Measurements from ENCODE around the gene IL31.

The IL31 gene

DNA sequence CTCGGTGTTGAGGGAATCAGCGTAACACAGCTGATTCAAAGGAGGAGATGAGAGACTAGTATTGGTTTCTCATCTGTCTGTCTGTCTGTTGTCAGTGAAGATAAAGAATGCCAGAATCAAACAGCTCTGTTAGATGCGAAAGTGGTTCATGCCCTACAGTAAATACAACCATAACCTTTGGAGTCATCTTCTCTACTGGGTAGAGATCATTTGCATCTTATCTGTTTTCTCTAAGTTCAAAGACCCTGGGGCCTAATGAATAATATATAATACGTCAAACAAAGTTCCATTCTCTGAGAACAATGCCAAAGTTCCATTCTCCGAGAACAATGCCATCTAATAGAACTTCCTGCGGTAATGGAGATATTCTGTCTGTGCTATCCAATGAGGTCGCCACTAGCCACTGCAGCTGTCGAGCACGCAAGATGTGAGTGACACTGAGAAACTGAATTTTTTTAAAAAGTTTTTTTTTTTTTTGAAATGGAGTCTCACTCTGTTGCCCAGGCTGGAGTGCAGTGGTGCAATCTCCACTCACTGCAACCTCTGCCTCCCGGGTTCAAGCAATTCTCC, 6.6 kb downstream of the IL31 start:
- H3K4me3 ChIP-seq (ENCODE audit: low read depth, low read length): no peak overlapping the region
- TF ChIP-seq, protein P1, sequence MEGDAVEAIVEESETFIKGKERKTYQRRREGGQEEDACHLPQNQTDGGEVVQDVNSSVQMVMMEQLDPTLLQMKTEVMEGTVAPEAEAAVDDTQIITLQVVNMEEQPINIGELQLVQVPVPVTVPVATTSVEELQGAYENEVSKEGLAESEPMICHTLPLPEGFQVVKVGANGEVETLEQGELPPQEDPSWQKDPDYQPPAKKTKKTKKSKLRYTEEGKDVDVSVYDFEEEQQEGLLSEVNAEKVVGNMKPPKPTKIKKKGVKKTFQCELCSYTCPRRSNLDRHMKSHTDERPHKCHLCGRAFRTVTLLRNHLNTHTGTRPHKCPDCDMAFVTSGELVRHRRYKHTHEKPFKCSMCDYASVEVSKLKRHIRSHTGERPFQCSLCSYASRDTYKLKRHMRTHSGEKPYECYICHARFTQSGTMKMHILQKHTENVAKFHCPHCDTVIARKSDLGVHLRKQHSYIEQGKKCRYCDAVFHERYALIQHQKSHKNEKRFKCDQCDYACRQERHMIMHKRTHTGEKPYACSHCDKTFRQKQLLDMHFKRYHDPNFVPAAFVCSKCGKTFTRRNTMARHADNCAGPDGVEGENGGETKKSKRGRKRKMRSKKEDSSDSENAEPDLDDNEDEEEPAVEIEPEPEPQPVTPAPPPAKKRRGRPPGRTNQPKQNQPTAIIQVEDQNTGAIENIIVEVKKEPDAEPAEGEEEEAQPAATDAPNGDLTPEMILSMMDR (IDR thresholded peaks at IDR 0.05): no peak
- H3K4me2 ChIP-seq (ENCODE audit: low read length): no peak overlapping the region
- no peak overlapping the region for H3K9ac ChIP-seq
- H3K4me1 ChIP-seq: no peaks in the 10 kb centered on the region
- H2AFZ ChIP-seq: no peak overlapping the region
- no peaks in the 10 kb centered on the region for H3K79me2 ChIP-seq
- no peak overlapping the region for H3K27ac ChIP-seq
- no peaks in the 10 kb centered on the region for H3K36me3 ChIP-seq (ENCODE audit: control insufficient read depth, insufficient read depth, low read length)
- H3K27me3 ChIP-seq (ENCODE audit: control insufficient read depth, insufficient read depth, low read length): no peaks in the 10 kb centered on the region
- no peaks in the 10 kb centered on the region for H3K9me3 ChIP-seq (ENCODE audit: control insufficient read depth, low read length)

DNA sequence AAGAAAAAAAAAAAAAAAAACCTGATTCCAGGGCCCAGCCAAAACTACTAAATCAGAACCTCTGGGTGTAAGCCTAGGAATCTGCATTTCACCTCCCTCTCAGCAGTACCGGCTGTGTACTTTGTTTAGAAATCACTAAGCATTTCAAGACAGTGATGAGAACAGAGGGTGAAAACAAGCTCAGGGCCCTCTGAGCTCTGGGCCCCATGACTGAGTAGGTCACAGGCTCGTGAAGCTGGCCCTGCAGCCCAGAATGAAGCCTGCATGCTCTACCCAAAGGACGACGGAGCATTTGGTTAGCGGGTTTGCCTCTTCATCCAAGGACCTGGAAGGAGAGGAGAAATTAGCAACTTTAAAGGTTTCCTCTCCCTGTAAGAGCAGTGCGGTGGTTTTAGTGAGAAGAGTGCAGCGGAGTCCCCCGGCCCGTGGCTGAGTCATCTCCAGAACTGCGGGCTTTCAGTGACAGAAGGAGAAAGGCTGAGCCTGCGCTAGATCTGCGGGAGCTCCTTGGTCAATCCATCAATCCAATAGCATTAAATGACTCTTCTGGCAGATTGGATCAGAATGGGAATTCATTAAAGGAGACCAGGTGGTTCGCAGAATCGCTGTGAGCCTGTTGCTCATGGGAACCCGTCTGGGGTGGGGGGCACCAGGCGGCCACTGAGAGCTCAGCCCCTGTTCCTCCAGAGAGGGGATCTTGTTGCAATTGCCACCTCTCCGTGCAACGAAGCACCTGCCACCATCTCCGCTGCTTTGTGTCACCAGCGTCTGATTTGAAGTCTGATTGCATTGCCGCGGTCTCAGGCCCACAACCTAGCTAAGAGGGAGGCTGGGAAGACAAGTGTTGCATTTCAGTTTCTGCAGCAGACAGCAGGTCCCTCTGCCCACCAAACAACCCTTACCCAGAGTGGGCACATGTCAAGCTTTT, 7.3 kb downstream of the IL31 start:
- TF ChIP-seq, protein P1 (IDR thresholded peaks at IDR 0.05): no peak
- Histone ChIP-seq H3K27me3 (ENCODE audit: control insufficient read depth, insufficient read depth, low read length) (no peaks in the 10 kb centered on the region), H3K79me2 (no peaks in the 10 kb centered on the region), H3K4me3 (ENCODE audit: low read depth, low read length) (no peak overlapping the region), H3K9ac (no peak overlapping the region), H3K4me2 (ENCODE audit: low read length) (no peak overlapping the region), H3K4me1 (no peaks in the 10 kb centered on the region), H3K36me3 (ENCODE audit: control insufficient read depth, insufficient read depth, low read length) (no peaks in the 10 kb centered on the region), H3K27ac (no peak overlapping the region), H2AFZ (no peak overlapping the region), H3K9me3 (ENCODE audit: control insufficient read depth, low read length) (no peaks in the 10 kb centered on the region)

DNA sequence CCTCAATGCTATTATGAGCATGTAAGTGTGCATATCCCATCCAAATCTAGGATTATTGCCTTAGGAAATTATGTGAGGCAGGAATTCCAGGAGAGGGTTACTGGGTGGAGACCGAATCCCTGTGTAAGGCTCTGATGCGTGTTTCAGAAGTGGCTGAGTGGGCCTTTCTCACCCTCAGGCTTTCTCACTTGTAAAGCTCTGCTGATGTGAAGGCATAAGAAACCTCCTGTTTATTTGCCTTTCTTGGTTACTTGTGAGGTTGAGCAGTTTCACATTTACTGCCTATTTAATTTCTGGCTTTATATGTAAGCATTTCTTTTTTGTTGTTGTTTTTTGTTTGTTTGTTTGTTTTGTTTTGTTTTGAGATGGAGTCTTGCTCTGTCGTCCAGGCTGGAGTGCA, 11.0 kb downstream of the IL31 start:
- no peaks in the 10 kb centered on the region for H3K9me3 ChIP-seq (ENCODE audit: control insufficient read depth, low read length)
- TF ChIP-seq, protein P1 (IDR thresholded peaks at IDR 0.05): no peak
- no peaks in the 10 kb centered on the region for H3K36me3 ChIP-seq (ENCODE audit: control insufficient read depth, insufficient read depth, low read length)
- H2AFZ ChIP-seq: no peak overlapping the region
- no peak overlapping the region for H3K27ac ChIP-seq
- no peak overlapping the region for H3K4me3 ChIP-seq (ENCODE audit: low read depth, low read length)
- H3K4me1 ChIP-seq: no peaks in the 10 kb centered on the region
- no peaks in the 10 kb centered on the region for H3K79me2 ChIP-seq
- no peak overlapping the region for H3K4me2 ChIP-seq (ENCODE audit: low read length)
- H3K9ac ChIP-seq: no peak overlapping the region
- no peaks in the 10 kb centered on the region for H3K27me3 ChIP-seq (ENCODE audit: control insufficient read depth, insufficient read depth, low read length)

DNA sequence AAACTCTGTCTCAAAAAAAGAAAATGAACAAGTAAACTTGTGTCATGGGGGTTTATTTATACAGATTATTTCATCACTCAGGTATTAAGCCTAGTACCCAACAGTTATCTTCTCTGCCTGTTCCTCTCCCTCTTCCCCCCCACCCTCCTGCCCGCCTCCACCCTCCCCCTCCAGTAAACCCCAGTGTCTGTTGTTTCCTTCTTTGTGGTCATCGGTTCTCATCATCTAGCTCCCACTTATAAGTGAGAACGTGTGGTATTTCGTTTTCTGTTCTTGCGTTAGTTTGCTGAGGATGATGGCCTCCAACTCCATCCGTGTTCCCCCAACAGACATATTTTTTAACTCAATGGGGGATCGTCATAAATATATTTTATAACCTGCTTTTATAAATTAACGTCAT, 12.3 kb downstream of the IL31 start:
- Histone ChIP-seq H2AFZ (no peak overlapping the region), H3K4me1 (no peaks in the 10 kb centered on the region), H3K9me3 (ENCODE audit: control insufficient read depth, low read length) (no peaks in the 10 kb centered on the region), H3K9ac (no peak overlapping the region), H3K4me2 (ENCODE audit: low read length) (no peak overlapping the region), H3K4me3 (ENCODE audit: low read depth, low read length) (no peak overlapping the region), H3K36me3 (ENCODE audit: control insufficient read depth, insufficient read depth, low read length) (no peaks in the 10 kb centered on the region), H3K27ac (no peak overlapping the region), H3K27me3 (ENCODE audit: control insufficient read depth, insufficient read depth, low read length) (no peaks in the 10 kb centered on the region), H3K79me2 (no peaks in the 10 kb centered on the region)
- TF ChIP-seq, protein P1 (IDR thresholded peaks at IDR 0.05): no peak
